Measurements from ENCODE around the gene TAF13. TPM values are rescaled to one million over a fixed set of nuclear protein-coding genes. Genes with fewer than 3 reads are reported as not detected.

Gene TAF13
- total and polyA plus RNA-seq, 2 of the 4 experiments (the other 2 are of a cell fraction) = 13.1 to 42.5 TPM

DNA sequence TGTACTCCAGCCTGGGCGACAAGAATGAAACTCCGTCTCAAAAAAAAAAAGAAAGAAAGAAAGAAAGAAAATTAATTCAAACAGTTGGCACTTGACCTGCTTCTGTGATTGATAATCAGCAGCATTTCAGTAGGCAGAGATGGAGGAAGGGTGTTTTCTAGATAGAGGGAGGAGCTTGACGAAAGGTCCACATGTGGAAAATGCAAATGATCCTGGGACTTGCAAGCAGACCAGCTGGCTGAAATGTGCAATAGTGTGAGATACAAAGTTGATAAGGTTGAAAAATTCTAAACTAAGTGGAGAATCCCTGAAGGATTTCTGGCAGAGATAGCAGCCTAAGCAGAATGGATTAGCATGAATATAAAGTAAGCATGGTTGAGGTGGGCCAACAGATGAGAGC is 42.3 kb upstream of the TAF13 start:
- H3K56ac ChIP-seq (ENCODE audit: extremely low read depth, insufficient read depth, low read length) = no peak overlapping the region
- no peak overlapping the region for H4K91ac ChIP-seq (ENCODE audit: insufficient read depth, low read depth, low read length)
- no peak overlapping the region for H3K27ac ChIP-seq (ENCODE audit: insufficient read depth, low read length)
- DNase-seq (no peak), ATAC-seq (ENCODE audit: low read depth) (no peak)
- in situ Hi-C loops (cut with MboI; ENCODE audit: low sequenced_read_pairs) = no loop called here
- POLR2A ChIA-PET (ENCODE audit: unreplicated experiment) = no interaction called here
- BruUV-seq (replicated peaks) = no TSS peak
- H3K79me1 ChIP-seq (ENCODE audit: low read depth in 1 of 2, low read length in 2 of 2) = no peaks in the 10 kb centered on the region
- H3K4ac ChIP-seq (ENCODE audit: low read depth, low read length) = no peak overlapping the region
- H2BK20ac ChIP-seq (ENCODE audit: low read depth, low read length) = no peak overlapping the region
- intact Hi-C loops (cut with micrococcal nuclease) = no loop called here
- no peak overlapping the region for H3K23ac ChIP-seq (ENCODE audit: low read depth, low read length)
- CTCF ChIA-PET = no interaction called here
- H3K4me3 ChIP-seq (ENCODE audit: insufficient read depth, low read depth, low read length) = no peak overlapping the region
- H3K36me3 ChIP-seq (ENCODE audit: control insufficient read depth, insufficient read depth, low read length) = no peaks in the 10 kb centered on the region
- H4K20me1 ChIP-seq (ENCODE audit: insufficient read depth, low read length) = no peaks in the 10 kb centered on the region
- H2AK9ac ChIP-seq (replicated peaks; ENCODE audit: low read depth, low read length, poor library complexity) = no peak overlapping the region
- TF ChIP-seq MXI1 (IDR thresholded peaks at IDR 0.05; ENCODE audit: borderline replicate concordance, low read depth, low read length) (no peak), RAD21 (IDR thresholded peaks at IDR 0.05; ENCODE audit: low read length) (no peak), FOS (IDR thresholded peaks at IDR 0.05; ENCODE audit: low read depth, low read length) (no peak), CHD1 (IDR thresholded peaks at IDR 0.05; ENCODE audit: low read depth, low read length) (no peak), RFX5 (IDR thresholded peaks at IDR 0.05; ENCODE audit: low read depth, low read length) (no peak), NFE2L2 (IDR thresholded peaks at IDR 0.05; ENCODE audit: low read depth, low read length) (no peak), CEBPB (IDR thresholded peaks at IDR 0.05; ENCODE audit: low read depth, low read length) (no peak), POLR2A (IDR thresholded peaks at IDR 0.05; ENCODE audit: low read depth, low read length) (no peak), RCOR1 (IDR thresholded peaks at IDR 0.05; ENCODE audit: insufficient replicate concordance, low read length) (no peak), MAZ (IDR thresholded peaks at IDR 0.05; ENCODE audit: borderline replicate concordance, low read depth, low read length) (no peak), BHLHE40 (IDR thresholded peaks at IDR 0.05; ENCODE audit: low read depth, low read length) (no peak), SMC3 (IDR thresholded peaks at IDR 0.05; ENCODE audit: low read depth, low read length) (no peak)
- TF ChIP-seq, protein P1, sequence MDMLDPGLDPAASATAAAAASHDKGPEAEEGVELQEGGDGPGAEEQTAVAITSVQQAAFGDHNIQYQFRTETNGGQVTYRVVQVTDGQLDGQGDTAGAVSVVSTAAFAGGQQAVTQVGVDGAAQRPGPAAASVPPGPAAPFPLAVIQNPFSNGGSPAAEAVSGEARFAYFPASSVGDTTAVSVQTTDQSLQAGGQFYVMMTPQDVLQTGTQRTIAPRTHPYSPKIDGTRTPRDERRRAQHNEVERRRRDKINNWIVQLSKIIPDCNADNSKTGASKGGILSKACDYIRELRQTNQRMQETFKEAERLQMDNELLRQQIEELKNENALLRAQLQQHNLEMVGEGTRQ (IDR thresholded peaks at IDR 0.05; ENCODE audit: low read depth, low read length) = no peak
- TF ChIP-seq, protein P2, sequence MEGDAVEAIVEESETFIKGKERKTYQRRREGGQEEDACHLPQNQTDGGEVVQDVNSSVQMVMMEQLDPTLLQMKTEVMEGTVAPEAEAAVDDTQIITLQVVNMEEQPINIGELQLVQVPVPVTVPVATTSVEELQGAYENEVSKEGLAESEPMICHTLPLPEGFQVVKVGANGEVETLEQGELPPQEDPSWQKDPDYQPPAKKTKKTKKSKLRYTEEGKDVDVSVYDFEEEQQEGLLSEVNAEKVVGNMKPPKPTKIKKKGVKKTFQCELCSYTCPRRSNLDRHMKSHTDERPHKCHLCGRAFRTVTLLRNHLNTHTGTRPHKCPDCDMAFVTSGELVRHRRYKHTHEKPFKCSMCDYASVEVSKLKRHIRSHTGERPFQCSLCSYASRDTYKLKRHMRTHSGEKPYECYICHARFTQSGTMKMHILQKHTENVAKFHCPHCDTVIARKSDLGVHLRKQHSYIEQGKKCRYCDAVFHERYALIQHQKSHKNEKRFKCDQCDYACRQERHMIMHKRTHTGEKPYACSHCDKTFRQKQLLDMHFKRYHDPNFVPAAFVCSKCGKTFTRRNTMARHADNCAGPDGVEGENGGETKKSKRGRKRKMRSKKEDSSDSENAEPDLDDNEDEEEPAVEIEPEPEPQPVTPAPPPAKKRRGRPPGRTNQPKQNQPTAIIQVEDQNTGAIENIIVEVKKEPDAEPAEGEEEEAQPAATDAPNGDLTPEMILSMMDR (conservative IDR thresholded peaks at IDR 0.05; ENCODE audit: low read depth, low read length) = no peak
- TF ChIP-seq, protein P3, sequence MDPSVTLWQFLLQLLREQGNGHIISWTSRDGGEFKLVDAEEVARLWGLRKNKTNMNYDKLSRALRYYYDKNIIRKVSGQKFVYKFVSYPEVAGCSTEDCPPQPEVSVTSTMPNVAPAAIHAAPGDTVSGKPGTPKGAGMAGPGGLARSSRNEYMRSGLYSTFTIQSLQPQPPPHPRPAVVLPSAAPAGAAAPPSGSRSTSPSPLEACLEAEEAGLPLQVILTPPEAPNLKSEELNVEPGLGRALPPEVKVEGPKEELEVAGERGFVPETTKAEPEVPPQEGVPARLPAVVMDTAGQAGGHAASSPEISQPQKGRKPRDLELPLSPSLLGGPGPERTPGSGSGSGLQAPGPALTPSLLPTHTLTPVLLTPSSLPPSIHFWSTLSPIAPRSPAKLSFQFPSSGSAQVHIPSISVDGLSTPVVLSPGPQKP (IDR thresholded peaks at IDR 0.05; ENCODE audit: borderline replicate concordance, low read depth, low read length) = no peak
- no peak overlapping the region for H2BK120ac ChIP-seq (ENCODE audit: low read depth, low read length)
- H2BK5ac ChIP-seq (ENCODE audit: low read depth, low read length, poor library complexity, severe bottlenecking) = no peak overlapping the region
- no peak overlapping the region for H4K5ac ChIP-seq (ENCODE audit: low read depth, low read length)
- H3K18ac ChIP-seq (ENCODE audit: low read depth, low read length) = no peak overlapping the region
- no peak overlapping the region for H3K9ac ChIP-seq (ENCODE audit: low read depth, low read length)
- H4K8ac ChIP-seq (ENCODE audit: low read depth in 2 of 2, low read length in 2 of 2) = no peak overlapping the region
- H3K9me1 ChIP-seq (ENCODE audit: insufficient read depth, low read length) = no peaks in the 10 kb centered on the region
- 65% methylated on average over 2 of the region's 3 CpGs; no CpG with 5 or more reads in 1 of the 2 experiments for whole genome bisulfite sequencing, 2 experiments (ENCODE audit: extremely low coverage in 2 of 2, insufficient read length in 1 of 2)
- H2AK5ac ChIP-seq (ENCODE audit: low read depth, low read length) = no peak overlapping the region
- H3K9me3 ChIP-seq (ENCODE audit: control insufficient read depth, insufficient read depth, low read length) = no peaks in the 10 kb centered on the region
- peaks cover 2% of the 10 kb centered on the region; the same call in 1 of the 2 replicates for H3K4me1 ChIP-seq (ENCODE audit: control insufficient read depth, insufficient read depth, low read length)
- H2AFZ ChIP-seq (replicated peaks; ENCODE audit: low read length, poor library complexity) = no peak overlapping the region
- H2BK15ac ChIP-seq (ENCODE audit: low read depth, low read length) = no peak overlapping the region
- dilution Hi-C loops (cut with HindIII; ENCODE audit: low sequenced_read_pairs, unreplicated experiment) = no loop called here
- H3K27me3 ChIP-seq (ENCODE audit: control insufficient read depth, insufficient read depth, low read length) = peaks cover 19% of the 10 kb centered on the region
- H3K4me2 ChIP-seq (ENCODE audit: low read depth, low read length) = no peak overlapping the region
- H3K14ac ChIP-seq (replicated peaks; ENCODE audit: low read depth, low read length) = no peak overlapping the region

All from IMR-90 (cell line).